Limb (tissue), 2 donors: Measurements from ENCODE around the gene SLC25A14.
"Not testable (repeated sequence)": the region's sequence is repeated elsewhere in the genome, so short reads cannot be mapped to it uniquely, and the experiment has no call there.

Source experiments
- DNase-seq, 2 donors: peaks; one replicate each; pipeline ENCODE4 v3.0.0-alpha.2; 2016; ENCODE audit errors: extremely low spot score in 2 of 2

Gene SLC25A14, protein sequence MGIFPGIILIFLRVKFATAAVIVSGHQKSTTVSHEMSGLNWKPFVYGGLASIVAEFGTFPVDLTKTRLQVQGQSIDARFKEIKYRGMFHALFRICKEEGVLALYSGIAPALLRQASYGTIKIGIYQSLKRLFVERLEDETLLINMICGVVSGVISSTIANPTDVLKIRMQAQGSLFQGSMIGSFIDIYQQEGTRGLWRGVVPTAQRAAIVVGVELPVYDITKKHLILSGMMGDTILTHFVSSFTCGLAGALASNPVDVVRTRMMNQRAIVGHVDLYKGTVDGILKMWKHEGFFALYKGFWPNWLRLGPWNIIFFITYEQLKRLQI

GRCh38 chrX:130339408-130340222 lies at the start of gene SLC25A14:
SLC25A14 (plus strand) TSS chrX:130339919; CDS start chrX:130340279, 360 bp downstream.
- peak; percentile 75 to 84 for DNase-seq

GRCh38 chrX:130295519-130296296 lies 44.0 kb upstream of the SLC25A14 start:
- DNase-seq = no peak

- no peak for DNase-seq
Measured at GRCh38 chrX:130296297-130296678, 43.4 kb upstream of the SLC25A14 start.

- no peak for DNase-seq
Measured at GRCh38 chrX:130296743-130297142, 43.0 kb upstream of the SLC25A14 start.

DNA sequence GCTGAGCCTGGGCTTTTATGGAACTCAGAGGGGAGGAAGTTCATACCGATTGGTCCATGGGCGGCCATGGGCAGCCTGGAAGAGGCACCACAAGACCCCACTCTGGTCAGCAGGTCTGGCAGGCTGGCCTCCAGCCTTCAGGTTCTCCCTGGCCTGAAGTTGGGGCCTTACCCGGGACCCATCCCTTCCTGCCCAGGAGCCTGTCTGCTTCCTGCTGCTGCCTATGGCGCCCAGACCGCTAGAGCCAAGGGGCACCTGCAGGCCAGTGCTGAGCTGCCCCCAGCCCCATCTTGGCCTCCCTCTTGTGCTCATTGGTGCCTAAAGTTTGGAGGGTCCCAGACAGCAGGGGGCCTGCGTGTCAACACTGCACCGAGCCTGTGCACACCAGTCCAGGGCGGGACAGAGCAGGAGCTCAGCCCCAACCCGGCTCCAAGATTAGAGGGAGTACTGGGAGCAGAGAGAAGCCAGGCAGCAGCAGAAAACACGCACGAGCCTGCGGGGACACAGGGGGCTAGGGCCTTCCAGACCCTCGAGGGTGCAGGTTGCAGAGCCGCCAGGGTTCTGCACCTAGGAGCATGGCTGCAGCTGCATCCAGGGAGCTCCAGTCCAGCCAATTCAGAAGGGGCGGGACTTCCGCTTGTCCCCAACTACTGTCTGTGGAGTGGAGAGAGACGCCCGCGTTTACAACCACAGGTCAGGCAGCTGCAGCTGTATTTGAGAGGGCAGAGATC lies 40.3 kb upstream of the SLC25A14 start:
- DNase-seq = no peak

DNA sequence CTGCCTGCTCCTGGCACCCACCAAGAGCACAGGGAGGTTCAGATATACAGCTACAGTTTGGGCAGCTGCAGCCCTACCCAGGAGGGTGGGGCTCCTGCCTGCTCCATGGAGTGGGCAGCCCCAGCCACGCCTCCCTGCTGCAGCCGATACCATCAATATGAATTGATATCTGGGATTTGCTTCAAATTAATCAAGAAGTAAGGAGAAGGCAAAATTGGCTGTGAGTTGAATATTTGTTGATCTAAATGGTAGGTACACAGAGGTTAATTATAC lies 39.8 kb upstream of the SLC25A14 start:
- DNase-seq = no peak

DNA sequence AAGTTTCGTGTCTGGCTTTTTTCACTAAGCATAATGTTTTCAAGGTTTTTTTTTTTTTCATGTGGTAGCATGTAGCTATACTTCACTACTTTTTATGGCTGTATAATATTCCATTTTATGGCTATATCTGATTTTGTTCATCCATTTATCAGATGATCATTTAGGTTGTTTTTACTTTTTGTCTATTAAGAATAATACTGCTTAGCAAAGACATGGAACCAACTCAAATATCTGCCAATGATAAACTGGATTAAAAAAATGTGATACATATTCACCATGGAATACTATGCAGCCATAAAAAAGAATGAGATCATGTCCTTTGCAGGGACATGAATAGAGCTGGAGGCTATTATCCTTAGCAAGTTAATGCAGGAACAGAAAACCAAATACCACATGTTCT lies 38.3 kb upstream of the SLC25A14 start:
- DNase-seq = no peak

- no peak for DNase-seq
Measured at GRCh38 chrX:130301977-130302376, 37.7 kb upstream of the SLC25A14 start.

- no peak for DNase-seq
Measured at GRCh38 chrX:130304587-130305368, 34.9 kb upstream of the SLC25A14 start.

DNA sequence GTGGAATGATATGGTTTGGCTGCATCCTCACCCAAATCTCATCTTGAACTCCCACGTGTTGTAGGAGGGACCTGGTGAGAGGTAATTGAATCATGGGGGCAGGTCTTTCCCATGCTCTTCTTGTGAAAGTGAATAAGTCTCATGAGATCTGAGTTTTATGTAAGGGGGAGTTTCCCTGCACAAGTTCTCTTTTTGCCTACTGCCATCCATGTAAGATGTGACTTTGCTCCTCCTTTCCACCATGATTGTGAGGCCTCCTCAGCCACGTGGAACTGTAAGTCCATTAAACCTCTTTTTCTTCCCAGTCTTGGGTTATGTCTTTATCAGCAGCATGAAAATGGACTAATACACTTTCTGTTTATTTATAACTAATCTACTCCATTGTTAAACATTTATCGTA lies 19.8 kb upstream of the SLC25A14 start:
- DNase-seq = not testable (repeated sequence)

- DNase-seq = no peak
Measured at GRCh38 chrX:130321550-130321949, 18.2 kb upstream of the SLC25A14 start.

GRCh38 chrX:130330146-130330545 lies 9.6 kb upstream of the SLC25A14 start:
- no peak for DNase-seq

DNA sequence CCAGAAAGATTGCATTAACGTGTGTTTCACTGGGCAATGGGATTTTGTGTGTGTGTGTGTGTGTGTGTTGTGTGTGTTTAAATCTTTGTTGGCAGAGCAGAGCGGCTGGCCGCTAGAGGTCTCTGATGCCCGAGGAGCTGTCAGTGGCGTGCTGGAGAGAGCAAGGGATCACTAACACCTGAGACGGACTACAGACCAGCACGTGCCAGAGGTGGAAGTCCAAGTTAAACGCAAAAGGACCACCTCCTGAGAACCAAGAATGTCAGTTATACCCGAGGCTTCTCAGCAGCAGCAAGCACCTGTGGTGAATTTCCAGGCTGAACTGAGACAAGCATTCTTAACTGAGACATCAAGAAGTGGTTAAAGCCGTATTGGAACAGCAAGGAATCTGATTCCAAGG lies 9.0 kb upstream of the SLC25A14 start:
- peak in 1 of 2 donors; percentile 54 for DNase-seq

GRCh38 chrX:130336531-130336930 lies 3.2 kb upstream of the SLC25A14 start:
- no peak for DNase-seq

DNA sequence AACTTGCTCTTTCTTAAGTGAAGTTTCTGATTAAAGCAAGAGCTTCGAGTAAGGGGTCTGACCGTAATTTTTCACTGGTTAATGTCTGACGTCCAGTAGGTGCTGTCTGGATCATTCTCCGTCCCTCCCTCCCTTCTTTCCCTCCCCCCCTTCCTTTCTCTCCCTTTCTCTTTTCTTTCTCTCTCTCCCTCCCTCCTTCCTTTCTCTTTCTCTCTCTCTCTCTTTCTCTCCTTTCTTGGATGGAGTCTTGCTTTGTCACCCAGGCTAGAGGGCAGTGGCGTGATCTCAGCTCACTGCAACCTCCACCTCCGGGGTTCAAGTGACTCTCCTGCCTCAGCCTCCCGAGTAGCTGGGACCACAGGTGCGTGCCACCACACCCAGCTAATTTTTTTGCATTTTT lies 850 bp upstream of the SLC25A14 start:
- not testable (repeated sequence) for DNase-seq

DNA sequence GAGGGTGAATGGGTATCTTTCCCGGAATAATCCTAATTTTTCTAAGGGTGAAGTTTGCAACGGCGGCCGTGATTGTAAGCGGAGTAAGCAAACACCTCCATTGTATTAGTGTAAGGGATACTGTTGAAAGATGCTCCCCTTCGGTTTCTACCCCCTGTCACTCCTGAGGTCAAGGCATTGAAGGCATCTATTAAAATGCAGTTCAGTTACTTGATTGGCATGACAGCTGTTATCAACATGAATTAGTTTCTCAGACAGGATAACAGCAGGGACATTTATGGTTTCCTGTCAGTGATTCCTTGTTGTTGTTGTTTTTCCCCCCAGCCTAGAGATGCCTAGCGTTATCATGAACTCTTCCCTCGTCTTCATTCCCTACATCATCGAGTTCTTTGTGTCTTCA lies 552 bp downstream of the SLC25A14 start:
- DNase-seq = no peak

- DNase-seq = no peak
Measured at GRCh38 chrX:130343411-130343810, 3.7 kb downstream of the SLC25A14 start.

DNA sequence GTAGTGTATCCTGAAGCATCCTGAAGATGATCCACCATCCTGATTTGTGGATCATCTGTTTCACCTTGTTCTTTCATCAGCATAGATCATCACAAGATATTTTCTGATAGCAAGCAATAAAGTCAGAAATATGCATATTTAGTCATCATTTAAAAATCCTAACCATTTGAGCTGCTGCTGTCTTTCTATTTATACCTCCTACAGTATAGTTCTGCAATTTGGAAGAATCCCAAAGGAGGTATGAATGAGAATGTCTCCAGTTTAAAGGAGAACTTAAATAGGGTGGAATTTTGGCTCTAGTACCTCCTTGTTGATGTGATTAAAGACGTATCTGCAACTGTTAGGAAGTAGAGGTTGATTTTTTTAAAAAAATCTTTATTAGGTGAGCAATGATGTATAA lies 7.6 kb downstream of the SLC25A14 start:
- no peak for DNase-seq

GRCh38 chrX:130351567-130351966 lies 11.8 kb downstream of the SLC25A14 start:
- no peak for DNase-seq

- DNase-seq = not testable (repeated sequence)
Measured at GRCh38 chrX:130352050-130352449, 12.3 kb downstream of the SLC25A14 start.

DNA sequence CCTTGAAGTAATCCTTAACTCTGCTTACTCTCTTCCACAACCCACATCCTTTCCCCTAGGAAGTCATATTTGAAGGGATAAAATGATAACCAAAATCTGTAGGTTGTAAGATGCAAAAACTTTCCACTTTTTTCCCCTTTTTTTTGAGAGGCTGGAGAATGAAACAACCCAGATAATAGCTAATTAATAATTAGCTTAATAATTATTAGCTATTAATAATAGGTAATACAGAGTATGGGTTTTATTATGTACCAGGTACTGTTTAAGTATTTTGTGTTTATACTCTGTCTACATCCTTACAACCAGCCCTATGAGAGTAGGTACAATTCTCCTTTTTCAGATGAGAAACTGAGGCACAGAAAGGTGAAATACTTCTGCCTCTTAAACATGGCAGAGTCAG lies 36.4 kb downstream of the SLC25A14 start:
- DNase-seq = no peak
